T-helper 2 cell treated with Interferon-gamma antibody and Interleukin-4, amounts not matched to agents 5 μg/mL and 100 μg/mL, for 36 hours (primary cell): ENCODE data around the gene MIB2.

Experiments used
- DNase-seq: peaks from one replicate; pipeline ENCODE4 v3.0.0; 2021; ENCODE audit warnings: low spot score
- H3K27ac Mint-ChIP-seq: one replicate; pipeline ENCODE4 v1.8.0; 2021; ENCODE audit warnings: mild to moderate bottlenecking, mixed read lengths
- H3K27me3 Mint-ChIP-seq: one replicate; pipeline ENCODE4 v1.8.0; 2021; ENCODE audit warnings: low read depth, mixed read lengths
- H3K36me3 Mint-ChIP-seq: one replicate; pipeline ENCODE4 v1.8.0; 2021; ENCODE audit warnings: low read depth, mixed read lengths
- H3K4me1 Mint-ChIP-seq: one replicate; pipeline ENCODE4 v1.8.0; 2021; ENCODE audit warnings: low read depth, mixed read lengths
- H3K4me3 Mint-ChIP-seq: one replicate; pipeline ENCODE4 v1.8.0; 2022; ENCODE audit warnings: mild to moderate bottlenecking, moderate library complexity, mixed read lengths
- H3K9me3 Mint-ChIP-seq: one replicate; pipeline ENCODE4 v1.8.0; 2021; ENCODE audit warnings: mixed read lengths

The MIB2 gene

GRCh38 chr1:1616045-1616790 is 918 bp downstream of the MIB2 start:
- DNase-seq: peak; percentile 38
- Mint-ChIP-seq H3K27me3 (no peaks in the 10 kb centered on the region), H3K9me3 (no peaks in the 10 kb centered on the region), H3K27ac (peak overlapping the region; percentile 91), H3K36me3 (peaks cover 2% of the 10 kb centered on the region), H3K4me1 (peaks cover 26% of the 10 kb centered on the region), H3K4me3 (peak overlapping the region; percentile 85)

- peak overlapping the region; percentile 85 for H3K4me3 Mint-ChIP-seq
- H3K9me3 Mint-ChIP-seq: no peaks in the 10 kb centered on the region
- H3K36me3 Mint-ChIP-seq: peaks cover 2% of the 10 kb centered on the region
- H3K27me3 Mint-ChIP-seq: no peaks in the 10 kb centered on the region
- H3K4me1 Mint-ChIP-seq: peaks cover 26% of the 10 kb centered on the region
- peak overlapping the region; percentile 91 for H3K27ac Mint-ChIP-seq
- DNase-seq: no peak
These were observed 1.5 kb downstream of the MIB2 start for GRCh38 chr1:1616838-1617237.

- Mint-ChIP-seq H3K27me3 (no peaks in the 10 kb centered on the region), H3K4me1 (peaks cover 23% of the 10 kb centered on the region), H3K27ac (peak overlapping the region; percentile 91), H3K9me3 (no peaks in the 10 kb centered on the region), H3K36me3 (no peaks in the 10 kb centered on the region), H3K4me3 (peak overlapping the region; percentile 85)
- no peak for DNase-seq
These were observed 2.2 kb downstream of the MIB2 start for GRCh38 chr1:1617516-1617915.

GRCh38 chr1:1617925-1618324 is 2.6 kb downstream of the MIB2 start:
- H3K36me3 Mint-ChIP-seq: no peaks in the 10 kb centered on the region
- no peaks in the 10 kb centered on the region for H3K27me3 Mint-ChIP-seq
- DNase-seq: no peak
- H3K27ac Mint-ChIP-seq: no peak overlapping the region
- H3K4me1 Mint-ChIP-seq: peaks cover 23% of the 10 kb centered on the region
- H3K9me3 Mint-ChIP-seq: no peaks in the 10 kb centered on the region
- H3K4me3 Mint-ChIP-seq: no peak overlapping the region

GRCh38 chr1:1618396-1619068 is 3.2 kb downstream of the MIB2 start:
- no peak for DNase-seq
- Mint-ChIP-seq H3K36me3 (no peaks in the 10 kb centered on the region), H3K4me3 (no peak overlapping the region), H3K27me3 (no peaks in the 10 kb centered on the region), H3K9me3 (no peaks in the 10 kb centered on the region), H3K4me1 (peaks cover 22% of the 10 kb centered on the region), H3K27ac (no peak overlapping the region)

GRCh38 chr1:1619917-1620361 is 4.6 kb downstream of the MIB2 start:
- Mint-ChIP-seq H3K36me3 (no peaks in the 10 kb centered on the region), H3K4me1 (peaks cover 8% of the 10 kb centered on the region), H3K9me3 (no peaks in the 10 kb centered on the region), H3K27me3 (no peaks in the 10 kb centered on the region), H3K4me3 (no peak overlapping the region), H3K27ac (no peak overlapping the region)
- no peak for DNase-seq

- Mint-ChIP-seq H3K27me3 (no peaks in the 10 kb centered on the region), H3K27ac (no peak overlapping the region), H3K4me1 (peaks cover 7% of the 10 kb centered on the region), H3K36me3 (no peaks in the 10 kb centered on the region), H3K9me3 (no peaks in the 10 kb centered on the region), H3K4me3 (no peak overlapping the region)
- no peak for DNase-seq
These were observed 5.3 kb downstream of the MIB2 start for GRCh38 chr1:1620433-1621139.

- Mint-ChIP-seq H3K4me3 (no peak overlapping the region), H3K4me1 (peaks cover 7% of the 10 kb centered on the region)
- no peak for DNase-seq
These were observed 6.1 kb downstream of the MIB2 start for GRCh38 chr1:1621173-1622009.

GRCh38 chr1:1622010-1622787 is 6.9 kb downstream of the MIB2 start:
- no peak overlapping the region for H3K4me3 Mint-ChIP-seq
- H3K36me3 Mint-ChIP-seq: no peaks in the 10 kb centered on the region
- DNase-seq: no peak
- H3K4me1 Mint-ChIP-seq: peaks cover 2% of the 10 kb centered on the region
- H3K27ac Mint-ChIP-seq: peak overlapping the region; percentile 20
- no peaks in the 10 kb centered on the region for H3K27me3 Mint-ChIP-seq
- no peaks in the 10 kb centered on the region for H3K9me3 Mint-ChIP-seq

More at GRCh38 chr1:1621173-1622009, 6.1 kb downstream of the MIB2 start:
- Mint-ChIP-seq H3K27me3 (no peaks in the 10 kb centered on the region), H3K9me3 (no peaks in the 10 kb centered on the region), H3K36me3 (no peaks in the 10 kb centered on the region), H3K27ac (peak overlapping the region; percentile 36)

GRCh38 chr1:1622788-1623094 is 7.4 kb downstream of the MIB2 start:
- Mint-ChIP-seq H3K27ac (no peak overlapping the region), H3K27me3 (no peaks in the 10 kb centered on the region), H3K4me3 (no peak overlapping the region), H3K9me3 (no peaks in the 10 kb centered on the region), H3K36me3 (no peaks in the 10 kb centered on the region), H3K4me1 (no peaks in the 10 kb centered on the region)
- no peak for DNase-seq

- H3K4me1 Mint-ChIP-seq: no peaks in the 10 kb centered on the region
- no peak overlapping the region for H3K4me3 Mint-ChIP-seq
- no peaks in the 10 kb centered on the region for H3K9me3 Mint-ChIP-seq
- H3K27ac Mint-ChIP-seq: no peak overlapping the region
- no peak for DNase-seq
- no peaks in the 10 kb centered on the region for H3K36me3 Mint-ChIP-seq
- H3K27me3 Mint-ChIP-seq: no peaks in the 10 kb centered on the region
These were observed 7.9 kb downstream of the MIB2 start for GRCh38 chr1:1623181-1623630.

GRCh38 chr1:1623631-1624442 is 8.5 kb downstream of the MIB2 start:
- Mint-ChIP-seq H3K27me3 (no peaks in the 10 kb centered on the region), H3K4me1 (no peaks in the 10 kb centered on the region), H3K36me3 (no peaks in the 10 kb centered on the region), H3K4me3 (no peak overlapping the region), H3K9me3 (no peaks in the 10 kb centered on the region), H3K27ac (no peak overlapping the region)
- DNase-seq: no peak
